HG03045 (cell line): ENCODE data around the gene GOLGA6L2.
"Not testable (repeated sequence)": the region's sequence is repeated elsewhere in the genome, so short reads cannot be mapped to it uniquely, and the experiment has no call there.

Source experiments
- ATAC-seq: cut with Tn5 transposase; IDR thresholded peaks from one replicate; pipeline ENCODE4 v1.9.1; 2021; ENCODE audit warnings: mild to moderate bottlenecking, moderate library complexity; ENCODE audit not compliant: unreplicated experiment

GOLGA6L2 gene

GRCh38 chr15:23447107-23447500, at the start of gene GOLGA6L2:
GOLGA6L2 (minus strand) TSS chr15:23447243; CDS start chr15:23447181, 62 bp downstream.
- ATAC-seq = no peak

- no peak for ATAC-seq
These were observed 37.8 kb upstream of the GOLGA6L2 start for GRCh38 chr15:23484870-23485269.

- no peak for ATAC-seq
These were observed 36.8 kb upstream of the GOLGA6L2 start for GRCh38 chr15:23483821-23484299.

GRCh38 chr15:23482764-23483489, 35.9 kb upstream of the GOLGA6L2 start:
- no peak for ATAC-seq

- ATAC-seq = no peak
These were observed 35.2 kb upstream of the GOLGA6L2 start for GRCh38 chr15:23482228-23482627.

GRCh38 chr15:23477920-23478319, 30.9 kb upstream of the GOLGA6L2 start:
- no peak for ATAC-seq

GRCh38 chr15:23472678-23473077, 25.6 kb upstream of the GOLGA6L2 start:
- no peak for ATAC-seq

- no peak for ATAC-seq
These were observed 25.0 kb upstream of the GOLGA6L2 start for GRCh38 chr15:23472033-23472432.

- no peak for ATAC-seq
These were observed 20.1 kb upstream of the GOLGA6L2 start for GRCh38 chr15:23467110-23467600.

GRCh38 chr15:23457890-23458289, 10.8 kb upstream of the GOLGA6L2 start:
- no peak for ATAC-seq

- no peak for ATAC-seq
These were observed 582 bp downstream of the GOLGA6L2 start for GRCh38 chr15:23446215-23447106.

- no peak for ATAC-seq
These were observed 2.8 kb downstream of the GOLGA6L2 start for GRCh38 chr15:23444269-23444668.

GRCh38 chr15:23441204-23441603, 5.8 kb downstream of the GOLGA6L2 start:
- ATAC-seq = no peak

GRCh38 chr15:23440596-23440995, 6.4 kb downstream of the GOLGA6L2 start:
- ATAC-seq = no peak

GRCh38 chr15:23439513-23439912, 7.5 kb downstream of the GOLGA6L2 start:
- no peak for ATAC-seq

GRCh38 chr15:23438816-23439466, 8.1 kb downstream of the GOLGA6L2 start:
- ATAC-seq = no peak

GRCh38 chr15:23437673-23438072, 9.4 kb downstream of the GOLGA6L2 start:
- no peak for ATAC-seq

- ATAC-seq = no peak
These were observed 9.9 kb downstream of the GOLGA6L2 start for GRCh38 chr15:23437146-23437545.

- no peak for ATAC-seq
These were observed 10.6 kb downstream of the GOLGA6L2 start for GRCh38 chr15:23436421-23436820.

- ATAC-seq = not testable (repeated sequence)
These were observed 12.3 kb downstream of the GOLGA6L2 start for GRCh38 chr15:23434699-23435098.

- ATAC-seq = not testable (repeated sequence)
These were observed 21.7 kb downstream of the GOLGA6L2 start for GRCh38 chr15:23425327-23425726.
